ENCODE results near the gene PACS2.

PACS2 gene

GRCh38 chr14:105335735-105336476 lies 21.4 kb downstream of the PACS2 start:
- no peak overlapping the region for H3K4me3 ChIP-seq (ENCODE audit: low read depth in 1 of 2, low read length in 2 of 2)
- H3K9ac ChIP-seq (ENCODE audit: low read length): no peak overlapping the region

GRCh38 chr14:105336477-105337287 lies 22.1 kb downstream of the PACS2 start:
- Histone ChIP-seq H3K4me1 (ENCODE audit: insufficient read depth, low read length) (peaks cover 23% of the 10 kb centered on the region), H3K9ac (ENCODE audit: low read length) (no peak overlapping the region)

More at GRCh38 chr14:105335735-105336476, 21.4 kb downstream of the PACS2 start:
- H3K9me3 ChIP-seq (ENCODE audit: low read length): no peaks in the 10 kb centered on the region
- H3K27me3 ChIP-seq (ENCODE audit: control insufficient read depth in 1 of 2, insufficient read depth in 2 of 2, low read length in 2 of 2): no peaks in the 10 kb centered on the region
- H3K4me1 ChIP-seq (ENCODE audit: insufficient read depth, low read length): peaks cover 23% of the 10 kb centered on the region
- H3K36me3 ChIP-seq (ENCODE audit: insufficient read depth, low read length): no peaks in the 10 kb centered on the region
- H3K27ac ChIP-seq (ENCODE audit: low read depth, low read length): no peak overlapping the region

GRCh38 chr14:105337433-105337832 lies 22.9 kb downstream of the PACS2 start:
- Histone ChIP-seq H3K27me3 (ENCODE audit: control insufficient read depth in 1 of 2, insufficient read depth in 2 of 2, low read length in 2 of 2) (no peaks in the 10 kb centered on the region), H3K27ac (ENCODE audit: low read depth, low read length) (no peak overlapping the region), H3K4me1 (ENCODE audit: insufficient read depth, low read length) (peaks cover 23% of the 10 kb centered on the region), H3K36me3 (ENCODE audit: insufficient read depth, low read length) (no peaks in the 10 kb centered on the region), H3K9ac (ENCODE audit: low read length) (no peak overlapping the region), H3K4me3 (ENCODE audit: low read depth in 1 of 2, low read length in 2 of 2) (no peak overlapping the region), H3K9me3 (ENCODE audit: low read length) (no peaks in the 10 kb centered on the region)

More at GRCh38 chr14:105336477-105337287, 22.1 kb downstream of the PACS2 start:
- no peak overlapping the region for H3K27ac ChIP-seq (ENCODE audit: low read depth, low read length)
- no peaks in the 10 kb centered on the region for H3K9me3 ChIP-seq (ENCODE audit: low read length)
- H3K36me3 ChIP-seq (ENCODE audit: insufficient read depth, low read length): no peaks in the 10 kb centered on the region
- H3K27me3 ChIP-seq (ENCODE audit: control insufficient read depth in 1 of 2, insufficient read depth in 2 of 2, low read length in 2 of 2): no peaks in the 10 kb centered on the region
- H3K4me3 ChIP-seq (ENCODE audit: low read depth in 1 of 2, low read length in 2 of 2): no peak overlapping the region

DNA sequence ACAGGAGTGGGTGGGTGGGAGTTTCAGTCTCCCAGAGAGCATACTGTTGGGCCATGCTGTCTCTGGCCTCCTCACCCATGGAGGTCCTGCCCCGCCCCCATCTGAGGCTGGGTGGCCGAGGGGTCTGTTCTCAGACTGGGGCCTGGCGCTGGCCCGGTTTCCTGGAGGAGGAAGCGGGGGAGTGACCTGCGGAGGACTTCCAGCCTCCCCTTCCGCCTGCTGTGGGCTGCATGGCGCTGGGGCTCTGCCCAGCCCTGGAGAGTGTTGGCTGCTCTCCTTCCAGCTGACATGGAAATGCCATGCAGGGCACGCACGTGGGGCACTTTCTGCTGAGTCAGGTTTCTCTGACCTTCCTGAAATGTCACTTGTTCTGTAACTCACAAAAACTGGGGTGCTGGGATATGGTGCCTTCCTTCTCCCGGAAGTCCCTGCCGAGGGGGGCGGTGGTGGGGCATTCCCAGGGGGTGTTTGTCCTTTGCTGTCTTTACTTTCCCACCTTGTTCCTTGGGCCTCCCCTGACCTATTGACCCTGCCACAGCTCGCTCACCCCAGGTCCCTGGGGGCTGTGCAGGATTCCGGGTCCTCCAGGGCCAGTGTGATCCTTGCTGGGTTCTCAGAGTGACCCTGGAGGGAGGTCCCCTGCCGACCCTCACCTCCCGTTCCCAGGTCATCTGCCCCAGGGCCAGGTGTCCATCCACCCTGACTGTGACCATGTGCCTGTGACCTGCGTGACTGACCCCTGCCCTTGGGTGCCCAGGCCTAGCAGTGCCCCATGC lies 23.6 kb downstream of the PACS2 start:
- Histone ChIP-seq H3K9me3 (ENCODE audit: low read length) (no peaks in the 10 kb centered on the region), H3K9ac (ENCODE audit: low read length) (no peak overlapping the region), H3K4me3 (ENCODE audit: low read depth in 1 of 2, low read length in 2 of 2) (no peak overlapping the region), H3K36me3 (ENCODE audit: insufficient read depth, low read length) (no peaks in the 10 kb centered on the region), H3K27ac (ENCODE audit: low read depth, low read length) (no peak overlapping the region), H3K4me1 (ENCODE audit: insufficient read depth, low read length) (peaks cover 23% of the 10 kb centered on the region), H3K27me3 (ENCODE audit: control insufficient read depth in 1 of 2, insufficient read depth in 2 of 2, low read length in 2 of 2) (no peaks in the 10 kb centered on the region)

DNA sequence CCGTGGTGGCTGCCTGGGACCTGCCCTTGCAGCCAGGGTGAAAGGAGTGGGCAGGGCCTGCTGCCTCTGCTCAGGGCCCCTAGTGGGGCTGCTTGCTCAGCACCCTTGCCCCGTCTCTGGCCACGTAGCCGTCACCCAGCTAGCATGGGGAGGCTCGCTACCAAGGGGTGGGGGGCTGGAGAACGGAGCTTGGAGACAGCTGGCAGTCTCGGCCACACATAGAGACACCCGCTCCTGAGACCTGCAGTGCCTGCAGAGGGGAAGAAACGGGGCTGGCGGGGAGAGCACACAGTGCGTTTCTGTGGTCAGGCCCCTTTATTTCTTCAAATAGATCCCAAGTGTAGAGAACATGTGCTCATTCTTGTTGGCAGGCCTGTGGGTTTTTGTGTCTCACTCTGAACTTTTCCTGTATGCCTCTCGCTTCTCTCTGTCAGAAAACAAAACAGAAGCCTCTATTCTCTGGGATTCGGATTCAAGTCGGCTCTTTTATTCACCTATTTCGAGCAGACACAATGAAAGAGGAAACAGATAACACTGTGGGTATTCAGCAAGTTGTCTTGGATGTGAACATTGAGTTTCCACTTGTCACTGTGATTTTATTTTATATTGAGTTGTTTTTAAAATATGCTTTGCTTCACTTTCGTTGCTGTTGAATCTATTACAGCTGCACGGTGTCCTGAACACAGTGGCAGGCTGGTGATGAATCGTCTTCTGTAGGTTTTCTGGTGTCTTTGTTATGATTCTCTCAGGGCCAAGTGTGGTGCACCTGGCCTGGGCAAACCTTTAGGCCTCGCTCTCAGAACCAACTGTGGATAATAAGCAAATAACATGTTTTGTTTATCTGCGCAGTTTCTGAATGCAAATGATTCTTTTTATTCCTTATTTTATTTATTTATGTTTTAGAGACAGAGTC lies 26.5 kb downstream of the PACS2 start:
- no peaks in the 10 kb centered on the region for H3K36me3 ChIP-seq (ENCODE audit: insufficient read depth, low read length)
- no peaks in the 10 kb centered on the region for H3K27me3 ChIP-seq (ENCODE audit: control insufficient read depth in 1 of 2, insufficient read depth in 2 of 2, low read length in 2 of 2)
- H3K4me1 ChIP-seq (ENCODE audit: insufficient read depth, low read length): peaks cover 20% of the 10 kb centered on the region
- H3K9me3 ChIP-seq (ENCODE audit: low read length): no peaks in the 10 kb centered on the region
- no peak overlapping the region for H3K4me3 ChIP-seq (ENCODE audit: low read depth in 1 of 2, low read length in 2 of 2)
- H3K27ac ChIP-seq (ENCODE audit: low read depth, low read length): no peak overlapping the region
- H3K9ac ChIP-seq (ENCODE audit: low read length): no peak overlapping the region

- peaks cover 10% of the 10 kb centered on the region for H3K4me1 ChIP-seq (ENCODE audit: insufficient read depth, low read length)
Measured at GRCh38 chr14:105343194-105343593, 28.6 kb downstream of the PACS2 start.

DNA sequence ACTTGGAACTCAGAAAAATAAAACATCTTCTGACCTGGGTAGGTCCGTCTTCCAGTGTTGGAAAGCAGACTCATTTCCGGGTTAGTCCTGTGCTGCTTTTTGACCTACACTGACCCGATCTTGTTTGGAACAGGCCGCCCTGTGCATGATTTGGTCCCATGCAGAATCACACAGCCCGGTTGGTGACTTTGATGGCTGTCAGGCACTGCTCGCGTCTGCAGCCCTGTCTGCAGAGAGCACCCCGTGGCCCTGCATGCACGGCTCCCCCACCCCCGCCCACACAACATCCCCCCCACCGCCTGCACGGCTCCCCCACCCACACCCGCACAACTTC lies 31.6 kb downstream of the PACS2 start:
- H3K27ac ChIP-seq (ENCODE audit: low read depth, low read length): no peak overlapping the region

More at GRCh38 chr14:105343194-105343593, 28.6 kb downstream of the PACS2 start:
- Histone ChIP-seq H3K27ac (ENCODE audit: low read depth, low read length) (no peak overlapping the region), H3K9ac (ENCODE audit: low read length) (no peak overlapping the region), H3K36me3 (ENCODE audit: insufficient read depth, low read length) (no peaks in the 10 kb centered on the region), H3K9me3 (ENCODE audit: low read length) (no peaks in the 10 kb centered on the region), H3K27me3 (ENCODE audit: control insufficient read depth in 1 of 2, insufficient read depth in 2 of 2, low read length in 2 of 2) (no peaks in the 10 kb centered on the region), H3K4me3 (ENCODE audit: low read depth in 1 of 2, low read length in 2 of 2) (no peak overlapping the region)

DNA sequence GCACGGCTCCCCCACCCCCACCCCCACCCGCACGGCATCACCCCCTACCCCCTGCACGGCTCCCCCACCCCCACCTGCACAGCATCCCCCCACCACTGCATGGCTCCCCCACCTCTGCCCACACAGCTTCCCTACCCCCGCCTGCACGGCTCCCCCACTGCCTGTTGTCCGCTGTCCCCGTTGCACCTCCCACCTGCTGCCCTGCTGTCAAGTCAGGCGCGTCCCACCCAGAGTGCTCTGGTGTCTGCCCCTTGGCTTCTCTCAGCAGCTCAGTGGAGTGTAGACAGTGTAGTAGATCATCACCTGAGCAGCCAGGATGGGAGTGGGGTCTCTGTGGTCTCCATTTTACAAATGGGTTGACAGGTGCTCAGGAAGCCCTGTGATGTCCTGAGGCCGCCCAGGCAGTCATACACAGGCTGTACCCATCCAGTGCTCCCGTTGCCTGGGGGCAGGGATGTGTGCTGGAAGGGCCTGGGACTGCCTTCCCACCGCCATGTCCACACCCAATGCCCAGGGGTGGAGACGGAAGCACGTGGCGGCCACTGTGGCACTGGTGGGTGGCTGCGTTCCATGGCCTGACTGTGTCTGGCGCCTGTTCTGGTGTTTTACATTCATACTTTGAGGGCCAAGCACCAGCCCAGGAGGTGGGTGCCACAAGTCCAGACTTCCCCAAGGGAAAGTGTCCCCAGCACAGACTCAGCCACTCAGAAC lies 32.5 kb downstream of the PACS2 start:
- H3K4me3 ChIP-seq (ENCODE audit: low read depth in 1 of 2, low read length in 2 of 2): no peak overlapping the region
- H3K27ac ChIP-seq (ENCODE audit: low read depth, low read length): no peak overlapping the region
- H3K4me1 ChIP-seq (ENCODE audit: insufficient read depth, low read length): peaks cover 3% of the 10 kb centered on the region
- no peaks in the 10 kb centered on the region for H3K27me3 ChIP-seq (ENCODE audit: control insufficient read depth in 1 of 2, insufficient read depth in 2 of 2, low read length in 2 of 2)
- H3K36me3 ChIP-seq (ENCODE audit: insufficient read depth, low read length): peaks cover 6% of the 10 kb centered on the region
- no peak overlapping the region for H3K9ac ChIP-seq (ENCODE audit: low read length)
- H3K9me3 ChIP-seq (ENCODE audit: low read length): no peaks in the 10 kb centered on the region

More for the DNA sequence above, 31.6 kb downstream of the PACS2 start:
- Histone ChIP-seq H3K9me3 (ENCODE audit: low read length) (no peaks in the 10 kb centered on the region), H3K4me1 (ENCODE audit: insufficient read depth, low read length) (no peaks in the 10 kb centered on the region), H3K36me3 (ENCODE audit: insufficient read depth, low read length) (peaks cover 6% of the 10 kb centered on the region), H3K9ac (ENCODE audit: low read length) (no peak overlapping the region), H3K27me3 (ENCODE audit: control insufficient read depth in 1 of 2, insufficient read depth in 2 of 2, low read length in 2 of 2) (no peaks in the 10 kb centered on the region), H3K4me3 (ENCODE audit: low read depth in 1 of 2, low read length in 2 of 2) (no peak overlapping the region)

DNA sequence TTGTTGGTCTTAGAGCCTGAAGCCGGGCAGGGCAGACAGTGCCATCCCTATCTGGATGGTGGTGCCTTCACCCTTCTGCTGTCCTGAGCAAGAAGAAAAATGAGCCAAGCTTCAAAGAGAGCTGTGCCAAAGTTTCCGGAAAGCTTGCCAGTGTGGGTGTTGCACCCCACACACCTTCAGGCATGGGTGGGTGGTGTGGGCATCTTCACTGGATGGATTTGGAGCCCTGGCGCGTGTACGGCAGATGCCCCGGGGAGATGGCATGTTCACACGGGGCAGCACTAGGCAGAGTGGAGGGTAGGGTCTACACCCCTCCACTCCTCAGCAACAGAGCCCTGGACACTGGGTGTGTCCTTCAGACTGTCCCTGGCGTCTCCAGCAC lies 33.0 kb downstream of the PACS2 start:
- no peaks in the 10 kb centered on the region for H3K27me3 ChIP-seq (ENCODE audit: control insufficient read depth in 1 of 2, insufficient read depth in 2 of 2, low read length in 2 of 2)
- H3K4me1 ChIP-seq (ENCODE audit: insufficient read depth, low read length): peaks cover 4% of the 10 kb centered on the region
- H3K9me3 ChIP-seq (ENCODE audit: low read length): no peaks in the 10 kb centered on the region
- H3K4me3 ChIP-seq (ENCODE audit: low read depth in 1 of 2, low read length in 2 of 2): no peak overlapping the region
- H3K36me3 ChIP-seq (ENCODE audit: insufficient read depth, low read length): peaks cover 6% of the 10 kb centered on the region
- H3K9ac ChIP-seq (ENCODE audit: low read length): no peak overlapping the region
- H3K27ac ChIP-seq (ENCODE audit: low read depth, low read length): no peak overlapping the region

GRCh38 chr14:105348169-105348944 lies 33.8 kb downstream of the PACS2 start:
- H3K27ac ChIP-seq (ENCODE audit: low read depth, low read length): no peak overlapping the region
- H3K27me3 ChIP-seq (ENCODE audit: control insufficient read depth in 1 of 2, insufficient read depth in 2 of 2, low read length in 2 of 2): no peaks in the 10 kb centered on the region
- H3K9me3 ChIP-seq (ENCODE audit: low read length): no peaks in the 10 kb centered on the region
- no peak overlapping the region for H3K4me3 ChIP-seq (ENCODE audit: low read depth in 1 of 2, low read length in 2 of 2)
- no peak overlapping the region for H3K9ac ChIP-seq (ENCODE audit: low read length)
- peaks cover 4% of the 10 kb centered on the region for H3K4me1 ChIP-seq (ENCODE audit: insufficient read depth, low read length)
- H3K36me3 ChIP-seq (ENCODE audit: insufficient read depth, low read length): peaks cover 6% of the 10 kb centered on the region
